Coronary artery (tissue), 2 donors: Measurements from ENCODE around the gene MAST4.

Source experiments
- DNase-seq: peaks from one replicate; pipeline ENCODE4 v3.0.0-alpha.2; 2017; ENCODE audit warnings: low spot score
- H3K27ac ChIP-seq, 2 donors: fragments of 200-600 bp; sonication (generic); one replicate each; pipeline ENCODE4 v1.5.1; 2016 to 2019
- H3K4me3 ChIP-seq: fragments of 200-600 bp; sonication (generic); 2 replicates; pipeline ENCODE4 v1.5.1; 2016; ENCODE audit warnings: mild to moderate bottlenecking, moderate library complexity
- TF ChIP-seq, protein P1 (sequence below): fragments of 200-600 bp; sonication (generic); IDR thresholded peaks from one replicate; pipeline ENCODE4 v1.5.1; 2019; ENCODE audit warnings: antibody characterized with exemption

Gene MAST4

DNA sequence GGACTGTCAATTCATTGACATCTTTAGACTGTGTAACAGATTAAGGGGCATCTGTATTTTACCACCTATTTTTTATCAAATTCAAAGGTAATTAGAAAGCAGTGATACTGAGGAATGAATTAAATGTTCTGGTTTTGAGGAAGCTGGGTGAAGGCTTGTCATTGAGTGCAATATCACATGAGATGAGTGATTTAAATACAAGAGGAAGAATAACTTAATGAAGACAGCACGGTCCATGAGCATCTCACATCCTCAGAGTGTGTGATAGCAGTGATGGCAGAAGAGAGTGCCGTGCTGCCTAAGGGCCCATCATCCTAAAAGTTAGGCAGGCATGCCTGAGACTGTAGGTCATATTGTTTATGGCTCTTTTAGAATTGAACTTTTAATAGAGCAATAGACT is 263.3 kb downstream of the MAST4 start:
- no peak overlapping the region for H3K4me3 ChIP-seq
- H3K27ac ChIP-seq, result no peak overlapping the region
- TF ChIP-seq, protein P1, sequence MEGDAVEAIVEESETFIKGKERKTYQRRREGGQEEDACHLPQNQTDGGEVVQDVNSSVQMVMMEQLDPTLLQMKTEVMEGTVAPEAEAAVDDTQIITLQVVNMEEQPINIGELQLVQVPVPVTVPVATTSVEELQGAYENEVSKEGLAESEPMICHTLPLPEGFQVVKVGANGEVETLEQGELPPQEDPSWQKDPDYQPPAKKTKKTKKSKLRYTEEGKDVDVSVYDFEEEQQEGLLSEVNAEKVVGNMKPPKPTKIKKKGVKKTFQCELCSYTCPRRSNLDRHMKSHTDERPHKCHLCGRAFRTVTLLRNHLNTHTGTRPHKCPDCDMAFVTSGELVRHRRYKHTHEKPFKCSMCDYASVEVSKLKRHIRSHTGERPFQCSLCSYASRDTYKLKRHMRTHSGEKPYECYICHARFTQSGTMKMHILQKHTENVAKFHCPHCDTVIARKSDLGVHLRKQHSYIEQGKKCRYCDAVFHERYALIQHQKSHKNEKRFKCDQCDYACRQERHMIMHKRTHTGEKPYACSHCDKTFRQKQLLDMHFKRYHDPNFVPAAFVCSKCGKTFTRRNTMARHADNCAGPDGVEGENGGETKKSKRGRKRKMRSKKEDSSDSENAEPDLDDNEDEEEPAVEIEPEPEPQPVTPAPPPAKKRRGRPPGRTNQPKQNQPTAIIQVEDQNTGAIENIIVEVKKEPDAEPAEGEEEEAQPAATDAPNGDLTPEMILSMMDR, result no peak
- DNase-seq, result no peak

DNA sequence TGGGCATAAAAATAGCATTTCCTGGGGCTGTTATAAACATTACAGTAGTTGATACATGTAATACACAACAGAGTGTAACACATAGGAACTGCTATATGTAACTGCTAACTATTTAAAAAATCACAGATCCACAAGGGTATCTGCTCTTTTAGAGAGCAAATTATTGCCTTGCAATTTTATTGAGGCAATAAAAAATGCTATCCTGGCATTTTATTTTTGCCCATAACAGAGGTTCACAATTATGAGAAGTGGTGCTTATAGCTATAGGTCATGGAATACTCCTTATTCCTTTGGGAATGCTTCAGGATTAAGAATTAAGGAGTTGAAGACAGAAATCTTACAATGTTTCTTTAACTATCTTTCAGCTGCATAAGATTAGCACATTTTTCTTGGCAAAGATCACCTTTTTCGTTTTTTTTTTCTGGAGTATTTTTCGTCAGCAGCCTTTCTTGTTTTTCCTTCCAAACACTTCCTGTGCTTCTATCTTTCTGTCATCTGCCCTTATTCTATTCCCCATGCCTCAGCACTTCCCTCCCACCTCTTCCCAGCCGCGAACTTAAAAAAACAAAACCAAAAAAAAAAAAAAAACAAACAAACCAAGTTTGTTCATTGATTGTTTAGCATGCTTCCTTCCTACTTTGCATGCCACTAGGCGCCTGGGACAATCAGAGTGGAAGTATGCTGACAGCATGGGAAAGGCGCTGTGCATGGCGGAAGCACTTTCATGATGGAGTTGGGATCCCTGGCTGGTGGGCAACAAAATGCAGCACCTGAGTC is 264.2 kb downstream of the MAST4 start:
- no peak overlapping the region for H3K4me3 ChIP-seq
- TF ChIP-seq, protein P1, result no peak
- no peak for DNase-seq
- no peak overlapping the region for H3K27ac ChIP-seq

DNA sequence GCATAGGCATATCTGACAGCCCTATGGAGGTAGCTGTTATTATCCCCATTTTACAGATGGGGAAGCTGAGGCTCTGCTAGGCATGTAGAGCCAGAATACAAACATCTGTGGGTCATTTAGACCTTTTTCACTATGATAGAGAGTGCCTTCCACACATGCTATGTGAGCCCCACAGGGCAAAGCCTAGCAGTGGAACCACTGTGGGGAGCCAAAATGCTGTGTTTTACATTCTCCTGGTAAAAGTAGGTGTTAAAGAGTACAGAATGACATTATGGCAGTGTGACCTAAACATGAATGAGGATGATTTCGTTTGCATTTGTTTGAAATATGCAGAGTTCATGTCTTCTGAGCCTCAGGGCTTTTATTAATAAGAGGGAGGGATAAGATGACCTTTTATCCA is 265.2 kb downstream of the MAST4 start:
- TF ChIP-seq, protein P1, result no peak
- no peak overlapping the region for H3K27ac ChIP-seq
- no peak for DNase-seq
- no peak overlapping the region for H3K4me3 ChIP-seq

DNA sequence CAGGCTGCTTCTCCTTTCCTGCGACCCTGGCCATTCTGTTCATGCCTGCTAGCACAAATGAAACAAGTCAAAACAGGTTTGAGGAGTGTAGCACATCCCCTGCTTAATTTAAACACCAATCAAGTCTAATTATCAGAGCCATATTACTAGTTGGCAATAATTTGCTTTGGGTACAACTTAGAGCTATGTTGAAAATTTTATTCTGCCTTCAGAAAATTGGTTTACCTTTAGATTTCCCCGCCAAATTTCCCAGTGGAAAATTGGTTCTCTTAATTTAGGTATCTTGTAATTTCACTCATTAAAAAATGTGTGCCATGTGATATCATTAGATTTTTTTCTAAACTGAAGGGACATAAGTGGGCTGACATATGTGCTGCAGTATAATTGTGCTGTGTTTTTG is 265.8 kb downstream of the MAST4 start:
- TF ChIP-seq, protein P1, result no peak
- Histone ChIP-seq H3K27ac (no peak overlapping the region), H3K4me3 (no peak overlapping the region)
- no peak for DNase-seq

DNA sequence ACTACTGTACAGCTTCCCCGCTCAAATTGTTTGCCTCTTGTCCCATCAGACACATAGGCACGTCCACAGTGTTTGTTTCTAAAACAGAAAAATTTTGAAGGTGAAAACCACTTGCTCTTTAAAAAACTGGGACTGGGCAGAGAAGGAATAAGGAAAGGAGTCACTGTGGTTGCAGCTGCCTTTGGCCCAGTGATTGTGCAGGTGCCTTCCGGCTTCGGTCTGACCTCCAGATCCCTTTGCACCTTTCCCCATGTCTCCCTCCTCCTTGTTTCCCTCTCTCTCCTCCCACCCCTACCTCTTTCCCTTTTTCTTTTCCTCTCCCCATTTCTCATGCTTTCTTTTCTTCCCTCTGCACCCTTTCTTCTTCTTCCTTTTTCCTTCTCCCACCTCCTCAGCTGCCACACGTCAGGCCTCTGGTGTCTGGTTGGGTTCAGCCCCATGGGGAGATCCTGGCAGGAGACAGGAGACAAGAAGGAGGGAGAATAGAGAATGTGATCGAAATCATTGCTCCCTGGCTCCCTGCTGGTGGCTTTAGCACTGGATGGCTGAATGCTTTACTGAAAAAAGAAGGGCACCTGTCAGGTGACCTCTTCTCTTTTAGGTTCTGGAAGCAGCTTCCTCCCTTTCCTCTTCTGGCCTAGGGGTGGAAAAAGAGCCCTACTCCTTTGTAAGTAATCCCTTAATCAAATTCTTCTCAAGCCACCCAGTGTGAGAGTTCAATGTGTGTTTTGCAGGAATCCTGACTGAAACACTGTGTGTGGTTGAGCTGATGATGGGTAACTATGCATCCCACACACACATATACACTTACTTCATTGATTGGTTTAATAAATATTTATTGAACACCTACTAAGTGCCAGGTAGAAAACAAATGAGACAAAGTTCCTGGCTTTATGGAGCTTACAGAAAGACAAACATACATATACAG is 267.3 kb downstream of the MAST4 start:
- no peak overlapping the region for H3K27ac ChIP-seq
- TF ChIP-seq, protein P1, result no peak
- H3K4me3 ChIP-seq, result no peak overlapping the region
- DNase-seq, result no peak

DNA sequence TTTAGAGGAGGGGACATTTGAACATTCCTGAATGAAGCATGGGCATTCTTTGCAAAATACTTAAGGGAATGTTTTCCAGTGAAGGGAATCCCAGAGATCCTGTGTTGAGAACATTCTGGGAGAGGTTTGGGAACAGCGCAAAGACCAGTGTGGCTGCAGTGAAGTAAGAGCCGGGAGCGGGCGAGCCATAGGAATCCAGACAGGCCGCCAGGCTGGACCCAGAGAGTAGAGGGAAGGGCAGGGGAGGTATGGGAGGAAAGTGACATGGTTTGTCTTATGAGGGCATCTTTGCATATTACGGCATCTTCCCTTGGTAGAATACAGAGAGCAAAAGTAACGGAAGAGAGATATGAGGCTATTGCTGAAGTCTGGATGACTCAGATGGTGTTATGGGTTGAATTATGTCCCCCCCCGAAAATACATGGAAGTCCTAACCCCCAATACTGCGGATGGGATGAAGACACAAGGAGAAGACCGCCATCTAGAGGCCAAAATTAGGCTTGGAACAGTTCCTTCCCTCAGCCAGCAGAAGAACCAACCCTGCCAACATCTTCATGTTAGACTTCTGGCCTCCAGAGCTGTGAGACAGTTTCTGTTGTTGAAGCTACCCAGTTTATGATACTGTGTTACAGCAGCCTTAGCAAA is 268.2 kb downstream of the MAST4 start:
- Histone ChIP-seq H3K4me3 (no peak overlapping the region), H3K27ac (no peak overlapping the region)
- TF ChIP-seq, protein P1, result no peak
- no peak for DNase-seq
